H1 (cell line): ENCODE measurements around the gene GLS. TPM values are rescaled to one million over a fixed set of nuclear protein-coding genes. Genes with fewer than 3 reads are reported as not detected.

Experiments
- CBX5 ChIP-seq: fragments of 300-800, 300-1000 bp; sonication (generic); IDR thresholded peaks from 2 replicates; pipeline ENCODE4 v1.7.1; 2016; ENCODE audit warnings: antibody characterized with exemption, low read length, low read depth
- CEBPB ChIP-seq: IDR thresholded peaks from 2 replicates; pipeline ENCODE4 v1.6.1; 2012; ENCODE audit warnings: low read depth, low read length
- CTCF ChIP-seq, 3 experiments: IDR thresholded peaks; 1 replicate in 2 of 3; 2 replicates in 1 of 3; pipeline versions ENCODE4 v1.5.1 to v1.6.1; 2011; ENCODE audit warnings: low read length in 3 of 3, mild to moderate bottlenecking in 3 of 3, inconsistent platforms in 2 of 3, low read depth in 1 of 3, moderate library complexity in 1 of 3; ENCODE audit not compliant: insufficient read depth in 1 of 3; ENCODE audit errors: control extremely low read depth in 1 of 3
- KDM4A ChIP-seq: IDR thresholded peaks from one replicate; pipeline ENCODE4 v1.7.1; 2012; ENCODE audit warnings: low read depth, mild to moderate bottlenecking, moderate library complexity, low read length, inconsistent platforms; ENCODE audit not compliant: severe bottlenecking
- RAD21 ChIP-seq, 2 experiments: IDR thresholded peaks in 1 of 2; conservative IDR thresholded peaks in 1 of 2; 2 replicates each; pipeline ENCODE4 v1.6.1; 2011; ENCODE audit warnings: low read depth in 2 of 2, low read length in 2 of 2, improper control_type of control experiment in 1 of 2, inconsistent platforms in 1 of 2, mild to moderate bottlenecking in 1 of 2, moderate library complexity in 1 of 2
- SP1 ChIP-seq: IDR thresholded peaks from 2 replicates; pipeline ENCODE4 v1.6.1; 2011; ENCODE audit warnings: low read depth, low read length
- SP4 ChIP-seq: IDR thresholded peaks from 2 replicates; pipeline ENCODE4 v1.6.1; 2012; ENCODE audit warnings: low read length, inconsistent platforms
- polyA plus RNA-seq, 7 experiments: library from polyadenylated mRNA; depleted of rRNA in 3 of 7; stranded (reverse) in 5 of 7; unstranded in 2 of 7; fragments of >200 nt in 5 of 7; fragments of 200-250 nt in 2 of 7; gene quantifications; 1 replicate in 5 of 7; 2 replicates in 1 of 7; 4 replicates in 1 of 7; pipeline versions ENCODE4 v1.2.1 to v1.2.3, GENCODE V29; 2011 to 2013; ENCODE audit warnings: missing spikeins in 2 of 7, mixed read lengths in 2 of 7
- total RNA-seq: library from RNA; stranded (reverse); fragmentation: NEBNext Ultra II Directional; extraction: Animal tissue kit (Norgen Biotek cat#: 25700); gene quantifications from 2 replicates; pipeline ENCODE4 v1.2.1, GENCODE V29; 2021

GLS gene
- total and polyA plus RNA-seq, 2 of the 8 experiments (the other 6 are each of a cell fraction or from before 2014, with no cell fraction given), result 15.7 to 89.8 TPM

- no peak for TF ChIP-seq CTCF (IDR thresholded peaks at IDR 0.05; ENCODE audit: control extremely low read depth in 1 of 3, insufficient read depth in 1 of 3, low read depth in 1 of 3, low read length in 3 of 3)
- TF ChIP-seq CEBPB, result no peak
- no peak for TF ChIP-seq KDM4A
- TF ChIP-seq CBX5, result no peak
- no peak for TF ChIP-seq SP4
- no peak for TF ChIP-seq RAD21 (IDR thresholded peaks at IDR 0.05 in 1 of 2, conservative IDR thresholded peaks at IDR 0.05 in 1 of 2; ENCODE audit: low read depth in 2 of 2, low read length in 2 of 2)
- no peak for TF ChIP-seq SP1
These were observed 58.2 kb downstream of the GLS start (continued) for GRCh38 chr2:190938771-190939335.
